Mesendoderm (in vitro differentiated cells): ENCODE data around the gene NSMF.
"Not testable (repeated sequence)": the region's sequence is repeated elsewhere in the genome, so short reads cannot be mapped to it uniquely, and the experiment has no call there.

Source experiments
- DNase-seq: peaks from one replicate; pipeline ENCODE4 v3.0.0; 2013
- H2AK5ac ChIP-seq: 2 replicates; pipeline ENCODE4 v1.6.1; 2013; ENCODE audit warnings: low read length, inconsistent platforms
- H2BK120ac ChIP-seq: 2 replicates; pipeline ENCODE4 v1.6.1; 2013; ENCODE audit warnings: low read depth, mild to moderate bottlenecking, low read length, moderate library complexity, mixed read lengths
- H2BK15ac ChIP-seq: replicated peaks from 2 replicates; pipeline ENCODE4 v1.6.1; 2013; ENCODE audit warnings: low read depth, mild to moderate bottlenecking, moderate library complexity
- H2BK5ac ChIP-seq: 2 replicates; pipeline ENCODE4 v1.6.1; 2013; ENCODE audit warnings: low read length, inconsistent platforms
- H3K18ac ChIP-seq: 2 replicates; pipeline ENCODE4 v1.6.1; 2013; ENCODE audit warnings: mild to moderate bottlenecking, low read length, mixed read lengths
- H3K23ac ChIP-seq: one replicate; pipeline ENCODE4 v1.6.1; 2013; ENCODE audit warnings: low read length
- H3K27ac ChIP-seq: 2 replicates; pipeline ENCODE4 v1.5.1; 2013; ENCODE audit warnings: low read depth, mild to moderate bottlenecking, inconsistent platforms, low read length, moderate library complexity
- H3K27me3 ChIP-seq: 2 replicates; pipeline ENCODE4 v1.6.1; 2013; ENCODE audit warnings: low read length, control low read depth, mild to moderate bottlenecking, inconsistent platforms; ENCODE audit not compliant: insufficient read depth, poor library complexity
- H3K36me3 ChIP-seq: 2 replicates; pipeline ENCODE4 v1.6.1; 2013; ENCODE audit warnings: low read length, inconsistent platforms; ENCODE audit not compliant: control insufficient read depth, insufficient read depth
- H3K4ac ChIP-seq: one replicate; pipeline ENCODE4 v1.6.1; 2013; ENCODE audit warnings: low read depth, mild to moderate bottlenecking, low read length, moderate library complexity
- H3K4me1 ChIP-seq: 2 replicates; pipeline ENCODE4 v1.6.1; 2013; ENCODE audit warnings: low read depth, low read length, inconsistent platforms; ENCODE audit not compliant: control insufficient read depth
- H3K4me2 ChIP-seq: 2 replicates; pipeline ENCODE4 v1.6.1; 2013; ENCODE audit warnings: low read length
- H3K4me3 ChIP-seq: 2 replicates; pipeline ENCODE4 v1.5.1; 2013; ENCODE audit warnings: mild to moderate bottlenecking, low read length
- H3K56ac ChIP-seq: one replicate; pipeline ENCODE4 v1.6.1; 2013; ENCODE audit warnings: low read length
- H3K79me1 ChIP-seq: 2 replicates; pipeline ENCODE4 v1.6.1; 2013; ENCODE audit warnings: low read length, inconsistent platforms
- H3K79me2 ChIP-seq: 2 replicates; pipeline ENCODE4 v1.6.1; 2013; ENCODE audit warnings: mild to moderate bottlenecking, low read length; ENCODE audit not compliant: control insufficient read depth, insufficient read depth
- H3K9ac ChIP-seq: 2 replicates; pipeline ENCODE4 v1.6.1; 2013; ENCODE audit warnings: low read length, inconsistent platforms
- H4K5ac ChIP-seq: one replicate; pipeline ENCODE4 v1.6.1; 2013; ENCODE audit warnings: low read length
- H4K8ac ChIP-seq: one replicate; pipeline ENCODE4 v1.6.1; 2013; ENCODE audit warnings: low read depth, mild to moderate bottlenecking, control low read depth, low read length, moderate library complexity
- WGBS: extraction: QIAGEN DNeasy Blood & Tissue Kit; methylation state at CpG from one replicate; pipeline ENCODE4 v1.1.7; 2013; ENCODE audit warnings: low lambda C conversion rate, missing lambda C conversion rate; ENCODE audit not compliant: insufficient coverage; ENCODE audit errors: extremely low coverage; 5-methylcytosine and 5-hydroxymethylcytosine counted together

NSMF gene

DNA sequence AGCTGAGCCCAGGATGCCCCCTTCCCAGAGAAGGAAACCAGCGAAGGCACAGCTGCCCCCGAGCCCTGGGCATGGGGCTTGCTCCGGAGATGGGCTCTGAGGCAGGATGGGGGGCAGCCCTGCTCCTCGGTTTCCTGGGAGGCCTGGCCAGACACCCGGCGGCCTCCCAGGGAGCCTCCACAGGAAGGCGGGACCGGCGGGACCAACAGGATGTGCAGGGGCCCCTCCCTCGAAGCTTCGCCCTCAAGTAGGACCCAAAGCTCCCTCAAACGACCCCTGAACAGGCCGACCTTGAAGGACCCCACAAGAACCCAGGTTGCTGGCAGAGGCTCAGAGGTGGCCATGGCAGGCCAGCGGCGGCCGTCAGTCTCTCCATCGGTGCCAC lies 47.9 kb downstream of the NSMF start:
- Histone ChIP-seq H3K79me2 (no peaks in the 10 kb centered on the region), H3K4ac (no peak overlapping the region), H3K4me1 (no peaks in the 10 kb centered on the region), H3K79me1 (no peaks in the 10 kb centered on the region), H4K5ac (no peak overlapping the region), H2BK15ac (no peak overlapping the region), H3K23ac (no peak overlapping the region), H4K8ac (no peak overlapping the region), H2BK5ac (no peak overlapping the region), H3K18ac (no peak overlapping the region), H3K56ac (no peak overlapping the region), H2AK5ac (no peak overlapping the region), H3K27ac (no peak overlapping the region), H3K9ac (no peak overlapping the region), H3K4me2 (no peak overlapping the region), H2BK120ac (no peak overlapping the region), H3K27me3 (no peaks in the 10 kb centered on the region), H3K36me3 (no peaks in the 10 kb centered on the region), H3K4me3 (no peak overlapping the region)
- no peak for DNase-seq
- WGBS: no CpG with 5 or more reads among the region's 17 CpGs

DNA sequence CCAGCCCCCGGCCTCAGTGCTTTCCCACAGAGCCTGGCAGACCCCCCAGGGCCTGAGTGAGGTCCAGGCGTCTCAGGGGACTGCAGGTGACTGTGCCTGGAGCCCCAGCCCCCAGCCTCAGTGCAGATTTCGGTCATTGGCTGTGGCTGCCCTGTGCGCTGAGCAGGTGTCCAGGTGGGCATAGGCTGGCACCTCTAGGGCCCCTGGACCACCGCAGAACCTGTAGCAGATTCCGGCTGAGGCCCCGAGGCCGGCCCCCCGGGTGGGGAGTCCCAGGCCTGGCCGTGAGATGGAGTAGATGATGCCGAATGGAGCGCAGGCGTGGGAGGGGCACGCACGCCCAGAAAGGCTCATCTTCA lies 48.3 kb downstream of the NSMF start:
- Histone ChIP-seq H3K79me1 (no peaks in the 10 kb centered on the region), H2AK5ac (no peak overlapping the region), H2BK5ac (no peak overlapping the region), H3K4me1 (no peaks in the 10 kb centered on the region), H3K23ac (no peak overlapping the region), H3K18ac (no peak overlapping the region), H3K27me3 (no peaks in the 10 kb centered on the region), H3K4ac (no peak overlapping the region), H2BK120ac (no peak overlapping the region), H3K36me3 (no peaks in the 10 kb centered on the region), H3K4me2 (no peak overlapping the region), H4K8ac (no peak overlapping the region), H4K5ac (no peak overlapping the region), H3K4me3 (no peak overlapping the region), H2BK15ac (no peak overlapping the region), H3K9ac (no peak overlapping the region), H3K79me2 (no peaks in the 10 kb centered on the region), H3K56ac (no peak overlapping the region), H3K27ac (no peak overlapping the region)
- WGBS: no CpG with 5 or more reads among the region's 15 CpGs
- no peak for DNase-seq

DNA sequence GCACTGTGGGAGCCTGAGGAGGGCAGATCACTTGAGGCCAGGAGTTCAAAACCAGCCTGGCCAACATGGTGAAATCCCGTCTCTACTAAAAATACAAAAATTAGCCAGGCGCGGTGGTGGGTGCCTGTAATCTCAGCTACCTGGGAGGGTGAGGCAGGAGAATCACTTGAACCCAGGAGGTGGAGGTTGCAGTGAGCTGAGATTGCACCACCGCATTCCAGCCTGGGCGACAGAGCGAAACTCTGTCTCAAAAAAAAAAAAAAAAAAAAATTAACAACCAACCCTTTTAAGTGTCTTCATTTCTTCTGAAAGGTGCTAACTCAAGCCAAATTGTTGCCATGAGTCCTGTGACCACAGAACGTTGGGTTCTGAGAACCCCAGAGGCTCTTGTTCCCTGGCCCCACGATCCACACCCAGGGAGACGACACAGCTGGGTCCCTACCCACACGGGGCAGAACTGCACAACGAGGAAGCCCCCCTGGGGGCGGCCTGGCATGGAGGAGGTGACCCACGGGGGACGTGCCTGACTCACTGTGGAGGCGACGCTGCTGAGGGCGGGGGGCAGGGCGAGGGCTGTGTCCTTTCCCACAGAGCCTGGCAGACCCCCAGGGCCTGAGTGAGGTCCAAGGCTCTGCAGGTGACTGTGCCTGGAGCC lies 48.8 kb downstream of the NSMF start:
- H2BK5ac ChIP-seq, H3K79me2 ChIP-seq, H4K5ac ChIP-seq: not testable (repeated sequence)

DNA sequence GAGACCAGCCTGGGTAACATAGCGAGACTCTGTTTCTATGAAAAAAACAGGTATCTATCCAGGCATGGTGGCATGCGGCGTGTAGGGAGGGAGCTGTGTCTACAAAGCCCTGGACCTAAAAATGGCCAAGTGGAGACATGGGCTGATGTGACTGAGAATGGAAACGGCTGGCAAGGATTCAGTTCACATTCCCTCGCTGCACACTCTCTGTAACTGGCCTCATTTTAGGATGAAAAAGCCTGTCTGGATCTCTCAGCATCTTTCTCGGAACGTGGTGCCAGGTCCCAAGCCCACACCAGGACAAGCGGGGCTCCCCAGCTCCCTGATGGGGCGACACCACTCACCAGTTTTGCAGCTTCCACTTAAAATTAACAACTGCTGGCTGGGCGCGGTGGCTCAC lies 49.6 kb downstream of the NSMF start:
- H3K23ac ChIP-seq: no peak overlapping the region
- WGBS: no CpG with 5 or more reads among the region's 11 CpGs

More for the DNA sequence above, 48.8 kb downstream of the NSMF start:
- not testable (repeated sequence) for H3K18ac ChIP-seq, DNase-seq, H3K23ac ChIP-seq, H3K56ac ChIP-seq, H3K4me1 ChIP-seq, H3K4me2 ChIP-seq, H3K4me3 ChIP-seq, H2BK120ac ChIP-seq, H4K8ac ChIP-seq, H3K36me3 ChIP-seq, H3K9ac ChIP-seq, H2BK15ac ChIP-seq, H3K4ac ChIP-seq, H2AK5ac ChIP-seq, H3K79me1 ChIP-seq, H3K27me3 ChIP-seq, H3K27ac ChIP-seq
- WGBS: no CpG with 5 or more reads among the region's 18 CpGs

DNA sequence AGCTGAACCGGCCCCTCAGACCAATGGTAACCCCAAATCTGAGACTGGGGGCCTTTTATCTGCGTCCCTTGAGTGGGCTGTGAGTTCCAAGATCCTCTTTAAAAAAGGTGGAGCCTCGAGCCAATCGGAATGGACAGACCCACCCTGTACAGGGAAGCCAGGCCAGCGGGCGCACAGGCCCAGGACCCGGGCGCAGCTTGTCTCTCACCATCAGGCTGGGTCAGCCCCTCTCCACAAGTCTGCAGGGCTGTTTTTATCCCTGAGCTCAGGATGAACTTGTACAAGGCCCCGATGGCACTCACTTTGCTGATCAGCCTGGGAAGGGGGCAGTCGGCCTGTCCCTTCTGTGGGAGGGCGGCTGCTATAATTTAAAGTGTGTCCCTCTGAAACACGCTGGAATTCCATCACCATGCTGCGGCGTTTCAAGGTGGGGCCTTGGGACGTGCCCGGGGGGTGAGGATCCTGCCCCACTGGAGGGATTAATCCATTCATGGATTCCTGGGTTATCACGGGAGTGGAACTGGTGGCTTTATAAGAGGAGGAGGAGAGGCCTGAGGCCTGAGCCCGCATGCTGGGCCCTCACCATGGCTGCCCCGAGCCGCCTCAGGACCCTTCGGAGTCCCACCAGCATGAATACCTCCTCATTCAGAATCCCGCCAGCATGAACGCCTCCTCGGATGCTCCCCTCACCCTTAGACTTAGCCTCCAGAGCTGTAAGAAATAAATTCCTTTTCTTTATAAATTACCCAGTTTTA lies 50.3 kb downstream of the NSMF start:
- H3K4me3 ChIP-seq: no peak overlapping the region
- no peak overlapping the region for H3K18ac ChIP-seq
- DNase-seq: no peak
- H3K4me1 ChIP-seq: no peaks in the 10 kb centered on the region
- no peaks in the 10 kb centered on the region for H3K27me3 ChIP-seq
- H4K8ac ChIP-seq: no peak overlapping the region
- no CpG with 5 or more reads among the region's 24 CpGs for WGBS
- no peaks in the 10 kb centered on the region for H3K36me3 ChIP-seq
- H3K79me2 ChIP-seq: no peaks in the 10 kb centered on the region
- no peak overlapping the region for H3K27ac ChIP-seq
- no peak overlapping the region for H2BK15ac ChIP-seq
- no peak overlapping the region for H3K4ac ChIP-seq
- no peak overlapping the region for H3K4me2 ChIP-seq
- H2AK5ac ChIP-seq: no peak overlapping the region
- no peak overlapping the region for H4K5ac ChIP-seq
- no peak overlapping the region for H3K23ac ChIP-seq
- no peak overlapping the region for H2BK120ac ChIP-seq
- H3K56ac ChIP-seq: no peak overlapping the region
- no peaks in the 10 kb centered on the region for H3K79me1 ChIP-seq
- H2BK5ac ChIP-seq: no peak overlapping the region
- no peak overlapping the region for H3K9ac ChIP-seq

More for the DNA sequence above, 49.6 kb downstream of the NSMF start:
- H3K4ac ChIP-seq: no peak overlapping the region
- no peak overlapping the region for H3K56ac ChIP-seq
- H4K8ac ChIP-seq: no peak overlapping the region
- H3K9ac ChIP-seq: no peak overlapping the region
- no peak overlapping the region for H3K27ac ChIP-seq
- H3K18ac ChIP-seq: no peak overlapping the region
- no peak for DNase-seq
- H3K27me3 ChIP-seq: no peaks in the 10 kb centered on the region
- H2BK120ac ChIP-seq: no peak overlapping the region
- H3K4me2 ChIP-seq: no peak overlapping the region
- H2BK5ac ChIP-seq: no peak overlapping the region
- H3K4me1 ChIP-seq: no peaks in the 10 kb centered on the region
- H3K36me3 ChIP-seq: no peaks in the 10 kb centered on the region
- no peak overlapping the region for H2AK5ac ChIP-seq
- no peak overlapping the region for H4K5ac ChIP-seq
- no peaks in the 10 kb centered on the region for H3K79me1 ChIP-seq
- no peak overlapping the region for H2BK15ac ChIP-seq
- no peaks in the 10 kb centered on the region for H3K79me2 ChIP-seq
- no peak overlapping the region for H3K4me3 ChIP-seq
